ENCODE data around the gene USP9X.
"Not testable (repeated sequence)": the region's sequence is repeated elsewhere in the genome, so short reads cannot be mapped to it uniquely, and the experiment has no call there.

Gene USP9X

DNA sequence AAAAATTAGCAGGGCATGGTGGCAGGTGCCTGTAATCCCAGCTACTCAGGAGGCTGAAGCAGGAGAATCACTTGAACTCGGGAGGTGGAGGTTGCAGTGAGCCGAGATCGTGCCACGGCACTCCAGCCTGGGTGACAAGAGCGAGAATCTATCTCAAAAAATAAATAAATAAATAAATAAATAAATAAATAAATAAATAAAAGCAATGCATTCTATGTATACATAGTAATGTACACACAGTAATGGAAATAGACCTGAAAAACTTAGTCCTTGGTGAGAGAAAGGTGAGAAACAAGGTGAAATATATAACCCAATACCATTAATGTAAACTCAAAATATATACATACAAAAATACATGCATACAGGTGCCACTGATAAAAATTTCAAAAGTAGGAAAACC is 197.1 kb downstream of the USP9X start:
- DNase-seq, ATAC-seq: not testable (repeated sequence)

- not testable (repeated sequence) for ATAC-seq, DNase-seq
Observed at GRCh38 chrX:41285928-41286327, 200.7 kb downstream of the USP9X start.
